Astrocyte of the spinal cord (primary cell): ENCODE results near the gene PLG.

Experiments
- DNase-seq: peaks from one replicate; pipeline ENCODE4 v3.0.0; 2011; ENCODE audit warnings: low read depth, low spot score
- H3K4me3 ChIP-seq: 2 replicates; pipeline ENCODE4 v1.5.1; 2011; ENCODE audit warnings: low read depth, mild to moderate bottlenecking, low read length, moderate library complexity
- in situ Hi-C: cut with HindIII; loops from 2 replicates; pipeline ENCODE4 v1.10.0; 2017; ENCODE audit warnings: low sequenced_read_pairs
- TF ChIP-seq, protein P1 (sequence below): IDR thresholded peaks from 2 replicates; pipeline ENCODE4 v1.5.1; 2012; ENCODE audit warnings: low read depth, mild to moderate bottlenecking, low read length, inconsistent platforms

Gene PLG

GRCh38 chr6:160714731-160715316 is 12.8 kb downstream of the PLG start:
- no peak for DNase-seq
- in situ Hi-C loops: no loop called here
- TF ChIP-seq, protein P1, sequence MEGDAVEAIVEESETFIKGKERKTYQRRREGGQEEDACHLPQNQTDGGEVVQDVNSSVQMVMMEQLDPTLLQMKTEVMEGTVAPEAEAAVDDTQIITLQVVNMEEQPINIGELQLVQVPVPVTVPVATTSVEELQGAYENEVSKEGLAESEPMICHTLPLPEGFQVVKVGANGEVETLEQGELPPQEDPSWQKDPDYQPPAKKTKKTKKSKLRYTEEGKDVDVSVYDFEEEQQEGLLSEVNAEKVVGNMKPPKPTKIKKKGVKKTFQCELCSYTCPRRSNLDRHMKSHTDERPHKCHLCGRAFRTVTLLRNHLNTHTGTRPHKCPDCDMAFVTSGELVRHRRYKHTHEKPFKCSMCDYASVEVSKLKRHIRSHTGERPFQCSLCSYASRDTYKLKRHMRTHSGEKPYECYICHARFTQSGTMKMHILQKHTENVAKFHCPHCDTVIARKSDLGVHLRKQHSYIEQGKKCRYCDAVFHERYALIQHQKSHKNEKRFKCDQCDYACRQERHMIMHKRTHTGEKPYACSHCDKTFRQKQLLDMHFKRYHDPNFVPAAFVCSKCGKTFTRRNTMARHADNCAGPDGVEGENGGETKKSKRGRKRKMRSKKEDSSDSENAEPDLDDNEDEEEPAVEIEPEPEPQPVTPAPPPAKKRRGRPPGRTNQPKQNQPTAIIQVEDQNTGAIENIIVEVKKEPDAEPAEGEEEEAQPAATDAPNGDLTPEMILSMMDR: no peak
- H3K4me3 ChIP-seq: no peak overlapping the region

- TF ChIP-seq, protein P1: no peak
- in situ Hi-C loops: no loop called here
- no peak for DNase-seq
- no peak overlapping the region for H3K4me3 ChIP-seq
Measured at GRCh38 chr6:160730911-160731310, 28.9 kb downstream of the PLG start.

DNA sequence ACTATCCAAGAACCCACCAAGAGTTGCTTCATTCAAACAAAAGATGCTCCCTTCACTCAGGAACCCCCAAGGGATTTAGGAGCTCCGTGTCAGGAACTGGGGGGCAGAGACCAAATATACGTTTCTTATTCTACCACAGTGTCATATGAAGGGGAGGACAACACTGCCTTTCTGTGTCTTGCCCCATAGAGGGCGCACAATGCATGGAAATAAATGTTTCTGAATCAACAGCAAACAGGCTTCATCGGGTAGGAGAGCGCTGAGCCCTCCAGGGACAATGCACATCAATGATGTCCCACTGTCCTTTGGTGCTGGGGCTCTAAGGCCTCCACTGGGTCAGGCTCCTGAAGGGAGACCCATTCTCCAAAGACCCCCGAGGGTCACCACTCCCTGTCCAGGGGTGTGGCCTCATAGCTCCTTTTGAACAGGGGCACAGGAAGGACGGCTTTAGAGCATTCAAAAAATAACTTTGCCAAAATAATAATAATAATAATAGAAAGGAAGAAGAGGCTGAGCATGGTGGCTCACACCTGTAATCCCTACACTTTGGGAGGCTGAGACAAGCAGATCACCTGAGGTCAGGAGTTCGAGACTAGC is 31.1 kb downstream of the PLG start:
- DNase-seq: peak; percentile 43
- no peak overlapping the region for H3K4me3 ChIP-seq
- TF ChIP-seq, protein P1: peak; percentile 69
- in situ Hi-C loops: no loop called here

GRCh38 chr6:160734627-160735026 is 32.6 kb downstream of the PLG start:
- H3K4me3 ChIP-seq: no peak overlapping the region
- in situ Hi-C loops: no loop called here
- TF ChIP-seq, protein P1: no peak
- no peak for DNase-seq

GRCh38 chr6:160735523-160735922 is 33.5 kb downstream of the PLG start:
- no peak for DNase-seq
- in situ Hi-C loops: no loop called here
- TF ChIP-seq, protein P1: no peak
- no peak overlapping the region for H3K4me3 ChIP-seq

- no peak for DNase-seq
- in situ Hi-C loops: no loop called here
- TF ChIP-seq, protein P1: no peak
- no peak overlapping the region for H3K4me3 ChIP-seq
Measured at GRCh38 chr6:160737934-160738333, 35.9 kb downstream of the PLG start.
